SK-N-SH (cell line): Measurements from ENCODE around the gene TSKS.

Experiments
- CTCF ChIP-seq: fragments of 200-600 bp; sonication (generic); IDR thresholded peaks from 2 replicates; pipeline ENCODE4 v1.6.1; 2017; ENCODE audit warnings: antibody characterized with exemption, mild to moderate bottlenecking, moderate library complexity
- MAX ChIP-seq: IDR thresholded peaks from 2 replicates; pipeline ENCODE4 v1.4.0; 2012; ENCODE audit warnings: low read depth
- MXI1 ChIP-seq: IDR thresholded peaks from 2 replicates; pipeline ENCODE4 v1.6.1; 2012; ENCODE audit warnings: mild to moderate bottlenecking, low read depth, low read length, improper control_type of control experiment
- YY1 ChIP-seq: IDR thresholded peaks from 2 replicates; pipeline ENCODE4 v1.4.0; 2012; ENCODE audit warnings: low read depth, mild to moderate bottlenecking

GRCh38 chr19:49739098-49739497, 24.0 kb downstream of the TSKS start:
- TF ChIP-seq CTCF (no peak), MAX (no peak), MXI1 (no peak), YY1 (no peak)
